GM23248 (cell line): Measurements from ENCODE around the gene OR1M1. TPM values are rescaled to one million over a fixed set of nuclear protein-coding genes. Genes with fewer than 3 reads are reported as not detected.

ENCODE experiments used
- DNase-seq: peaks from one replicate; pipeline ENCODE4 v3.0.0-alpha.2; 2015
- H2AFZ ChIP-seq: fragments of 200-600 bp; sonication (generic); 2 replicates; pipeline ENCODE4 v1.6.1; 2016; ENCODE audit warnings: antibody characterized with exemption
- H3F3A ChIP-seq: fragments of 200-600 bp; sonication (generic); 2 replicates; pipeline ENCODE4 v1.6.1; 2016; ENCODE audit warnings: mild to moderate bottlenecking, antibody characterized with exemption, mixed run types; ENCODE audit not compliant: insufficient read depth
- H3K27ac ChIP-seq: fragments of 200-600 bp; sonication (generic); 2 replicates; pipeline ENCODE4 v1.5.1; 2016; ENCODE audit warnings: mild to moderate bottlenecking
- H3K27me3 ChIP-seq: fragments of 200-600 bp; sonication (generic); replicated peaks from 2 replicates; pipeline ENCODE4 v1.6.1; 2016; ENCODE audit warnings: mild to moderate bottlenecking; ENCODE audit not compliant: insufficient read depth
- H3K36me3 ChIP-seq: fragments of 200-600 bp; sonication (generic); 2 replicates; pipeline ENCODE4 v1.6.1; 2016; ENCODE audit warnings: low read depth, mild to moderate bottlenecking
- H3K4me1 ChIP-seq: fragments of 200-600 bp; sonication (generic); 2 replicates; pipeline ENCODE4 v1.6.1; 2016; ENCODE audit warnings: mild to moderate bottlenecking; ENCODE audit not compliant: insufficient read depth
- H3K4me2 ChIP-seq: fragments of 200-600 bp; sonication (generic); one replicate; pipeline ENCODE4 v1.6.1; 2016; ENCODE audit warnings: mild to moderate bottlenecking; ENCODE audit not compliant: unreplicated experiment
- H3K4me3 ChIP-seq: fragments of 200-600 bp; sonication (generic); 2 replicates; pipeline ENCODE4 v1.5.1; 2016; ENCODE audit warnings: mild to moderate bottlenecking
- H3K79me2 ChIP-seq: fragments of 200-600 bp; sonication (generic); 2 replicates; pipeline ENCODE4 v1.6.1; 2016; ENCODE audit warnings: mild to moderate bottlenecking; ENCODE audit not compliant: insufficient read depth
- H3K9ac ChIP-seq: fragments of 200-600 bp; sonication (generic); 2 replicates; pipeline ENCODE4 v1.6.1; 2016; ENCODE audit warnings: mild to moderate bottlenecking
- H3K9me2 ChIP-seq: fragments of 200-600 bp; sonication (generic); 2 replicates; pipeline ENCODE4 v1.6.1; 2016; ENCODE audit warnings: mixed run types, mild to moderate bottlenecking, moderate library complexity; ENCODE audit not compliant: insufficient read depth
- H3K9me3 ChIP-seq: fragments of 200-600 bp; sonication (generic); one replicate; pipeline ENCODE4 v1.6.1; 2017; ENCODE audit warnings: low read depth
- H4K20me1 ChIP-seq: fragments of 200-600 bp; sonication (generic); 2 replicates; pipeline ENCODE4 v1.6.0; 2016; ENCODE audit not compliant: insufficient read depth
- EZH2 ChIP-seq: fragments of 200-600 bp; sonication (generic); IDR thresholded peaks from 2 replicates; pipeline ENCODE4 v1.6.1; 2018; ENCODE audit warnings: antibody characterized with exemption, mild to moderate bottlenecking; ENCODE audit not compliant: insufficient read depth, poor library complexity, severe bottlenecking
- EZH2phosphoT487 ChIP-seq: fragments of 200-600 bp; sonication (generic); IDR thresholded peaks from 2 replicates; pipeline ENCODE4 v1.6.1; 2018; ENCODE audit warnings: antibody characterized with exemption, moderate library complexity, mild to moderate bottlenecking, low read depth; ENCODE audit not compliant: insufficient read depth
- whole genome bisulfite sequencing, 2 experiments: methylation state at CpG; one replicate each; pipeline ENCODE4 v1.1.6; 2015 to 2017; ENCODE audit warnings: low lambda C conversion rate in 2 of 2, low coverage in 1 of 2; ENCODE audit errors: missing lambda C conversion rate in 2 of 2; 5-methylcytosine and 5-hydroxymethylcytosine counted together
- in situ Hi-C: fragments of 300-500 bp; cut with MboI; formaldehyde crosslinking; loops from 2 replicates; pipeline ENCODE4 v1.15.0; 2020
- polyA plus RNA-seq: library from polyadenylated mRNA; unstranded; fragments of >200 nt; fragmentation: Nextera tagmentation; extraction: Ambion mirVana; gene quantifications from 2 replicates; pipeline ENCODE4 v1.2.1, GENCODE V29; 2016
- total RNA-seq: library from RNA; depleted of rRNA; stranded (reverse); fragments of >200 nt; shearing (Covaris generic); gene quantifications from 2 replicates; pipeline ENCODE4 v1.2.3, GENCODE V29; 2014; rRNA removed

The OR1M1 gene, protein sequence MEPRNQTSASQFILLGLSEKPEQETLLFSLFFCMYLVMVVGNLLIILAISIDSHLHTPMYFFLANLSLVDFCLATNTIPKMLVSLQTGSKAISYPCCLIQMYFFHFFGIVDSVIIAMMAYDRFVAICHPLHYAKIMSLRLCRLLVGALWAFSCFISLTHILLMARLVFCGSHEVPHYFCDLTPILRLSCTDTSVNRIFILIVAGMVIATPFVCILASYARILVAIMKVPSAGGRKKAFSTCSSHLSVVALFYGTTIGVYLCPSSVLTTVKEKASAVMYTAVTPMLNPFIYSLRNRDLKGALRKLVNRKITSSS
- total RNA-seq: not detected in 2 replicates
- not detected in 2 replicates for polyA plus RNA-seq

DNA sequence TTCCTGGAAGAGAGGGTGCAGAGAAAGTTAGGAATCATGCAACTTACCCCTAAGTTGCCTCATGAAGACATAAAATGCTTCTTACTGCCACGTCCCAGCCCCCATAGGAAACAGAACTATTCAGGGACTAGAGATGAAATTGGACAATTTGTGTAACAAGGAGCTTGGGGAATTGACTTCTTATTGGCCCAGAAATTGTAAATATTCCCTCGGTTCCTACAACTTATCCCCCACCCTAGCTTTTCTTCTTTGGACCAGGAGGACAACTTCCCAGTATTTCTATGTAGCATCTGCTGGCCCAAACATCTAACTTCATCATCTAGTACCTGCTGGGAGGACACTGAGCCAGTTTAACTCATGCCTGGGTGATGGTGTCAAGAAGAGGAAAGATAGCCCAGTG is at the start of gene OR1M1:
Gene OR1M1 (plus strand): TSS at position 301 of the 400 bp plus-strand sequence. CDS start 6,184 bp downstream, outside the sequence.
- H2AFZ ChIP-seq: no peak within 1 kb of the TSS
- no peaks in the 10 kb centered on the region for H3K9me3 ChIP-seq
- no peaks in the 10 kb centered on the region for H3K79me2 ChIP-seq
- H3K27ac ChIP-seq: no peak within 1 kb of the TSS
- H3F3A ChIP-seq: no peaks in the 10 kb centered on the region
- H3K27me3 ChIP-seq: no peaks in the 10 kb centered on the region
- H3K4me1 ChIP-seq: no peaks in the 10 kb centered on the region
- no peaks in the 10 kb centered on the region for H3K36me3 ChIP-seq
- no peak within 1 kb of the TSS for H3K9ac ChIP-seq
- no peaks in the 10 kb centered on the region for H3K9me2 ChIP-seq
- H3K4me2 ChIP-seq: no peak within 1 kb of the TSS
- no peak within 1 kb of the TSS for H3K4me3 ChIP-seq
- WGBS, 2 experiments: 6 to 12% methylated on average over 2 of the region's 2 CpGs
- TF ChIP-seq EZH2 (no peak), EZH2phosphoT487 (no peak)
- no peak for DNase-seq
- no peaks in the 10 kb centered on the region for H4K20me1 ChIP-seq
- in situ Hi-C loops: no loop called here

GRCh38 chr19:9037400-9038062 is 49.3 kb upstream of the OR1M1 start:
- Histone ChIP-seq H3F3A (no peaks in the 10 kb centered on the region), H3K9me3 (no peaks in the 10 kb centered on the region), H3K27me3 (no peaks in the 10 kb centered on the region), H3K36me3 (no peaks in the 10 kb centered on the region), H3K27ac (no peak overlapping the region), H3K4me3 (no peak overlapping the region), H3K4me2 (no peak overlapping the region), H3K9ac (no peak overlapping the region), H3K4me1 (no peaks in the 10 kb centered on the region), H4K20me1 (no peaks in the 10 kb centered on the region), H3K9me2 (no peaks in the 10 kb centered on the region), H3K79me2 (no peaks in the 10 kb centered on the region), H2AFZ (no peak overlapping the region)
- TF ChIP-seq EZH2: no peak
- no peak for TF ChIP-seq EZH2phosphoT487
- no peak for DNase-seq
- in situ Hi-C loops: no loop called here
- 34 to 42% methylated on average over 8 of the region's 8 CpGs for WGBS, 2 experiments

GRCh38 chr19:9039728-9040127 is 47.1 kb upstream of the OR1M1 start:
- no peak overlapping the region for H3K9ac ChIP-seq
- no peaks in the 10 kb centered on the region for H3F3A ChIP-seq
- WGBS, 2 experiments: 20 to 27% methylated on average over 5 of the region's 5 CpGs
- H3K4me3 ChIP-seq: no peak overlapping the region
- H3K9me2 ChIP-seq: no peaks in the 10 kb centered on the region
- no peak overlapping the region for H3K4me2 ChIP-seq
- no peaks in the 10 kb centered on the region for H3K79me2 ChIP-seq
- H2AFZ ChIP-seq: no peak overlapping the region
- in situ Hi-C loops: no loop called here
- H3K36me3 ChIP-seq: no peaks in the 10 kb centered on the region
- no peaks in the 10 kb centered on the region for H3K9me3 ChIP-seq
- no peaks in the 10 kb centered on the region for H3K4me1 ChIP-seq
- no peaks in the 10 kb centered on the region for H3K27me3 ChIP-seq
- no peak overlapping the region for H3K27ac ChIP-seq
- TF ChIP-seq EZH2phosphoT487 (no peak), EZH2 (no peak)
- no peaks in the 10 kb centered on the region for H4K20me1 ChIP-seq
- no peak for DNase-seq

- in situ Hi-C loops: no loop called here
- H3K9ac ChIP-seq: no peak overlapping the region
- TF ChIP-seq EZH2phosphoT487 (no peak), EZH2 (no peak)
These were observed 46.7 kb upstream of the OR1M1 start for GRCh38 chr19:9040131-9040530.

More at GRCh38 chr19:9040131-9040530, 46.7 kb upstream of the OR1M1 start:
- H3K9me3 ChIP-seq: no peaks in the 10 kb centered on the region
- no peaks in the 10 kb centered on the region for H3K27me3 ChIP-seq
- H3K36me3 ChIP-seq: no peaks in the 10 kb centered on the region
- no peak overlapping the region for H3K27ac ChIP-seq
- H3K4me2 ChIP-seq: no peak overlapping the region
- no peaks in the 10 kb centered on the region for H3F3A ChIP-seq
- no peak overlapping the region for H3K4me3 ChIP-seq
- H3K9me2 ChIP-seq: no peaks in the 10 kb centered on the region
- H4K20me1 ChIP-seq: no peaks in the 10 kb centered on the region
- H3K4me1 ChIP-seq: no peaks in the 10 kb centered on the region
- no peak for DNase-seq
- no peaks in the 10 kb centered on the region for H3K79me2 ChIP-seq
- no peak overlapping the region for H2AFZ ChIP-seq
- 29 to 40% methylated on average over 9 of the region's 9 CpGs for WGBS, 2 experiments
